HG02642 (cell line): ENCODE data around the gene ANKRD44.
A peak's percentile ranks its signal among the peaks of the same experiment; 100 is the strongest.

Experiments used
- ATAC-seq: cut with Tn5 transposase; IDR thresholded peaks from one replicate; pipeline ENCODE4 v1.9.1; 2021; ENCODE audit warnings: mild to moderate bottlenecking; ENCODE audit not compliant: unreplicated experiment, poor library complexity

Gene ANKRD44

GRCh38 chr2:197294260-197294659 lies 16.3 kb downstream of the ANKRD44 start:
- ATAC-seq, result no peak

- no peak for ATAC-seq
These were observed 17.1 kb downstream of the ANKRD44 start for GRCh38 chr2:197293252-197294007.

- no peak for ATAC-seq
These were observed 18.0 kb downstream of the ANKRD44 start for GRCh38 chr2:197292619-197293018.

GRCh38 chr2:197287596-197287932 lies 23.0 kb downstream of the ANKRD44 start:
- ATAC-seq, result peak; percentile 11

GRCh38 chr2:197286805-197287595 lies 23.6 kb downstream of the ANKRD44 start:
- peak; percentile 92 for ATAC-seq

GRCh38 chr2:197285361-197285760 lies 25.2 kb downstream of the ANKRD44 start:
- no peak for ATAC-seq

- no peak for ATAC-seq
These were observed 25.6 kb downstream of the ANKRD44 start for GRCh38 chr2:197284956-197285355.

- ATAC-seq, result no peak
These were observed 29.2 kb downstream of the ANKRD44 start for GRCh38 chr2:197281421-197281820.

GRCh38 chr2:197280015-197280702 lies 30.4 kb downstream of the ANKRD44 start:
- ATAC-seq, result no peak

- no peak for ATAC-seq
These were observed 31.5 kb downstream of the ANKRD44 start for GRCh38 chr2:197278799-197279763.

- no peak for ATAC-seq
These were observed 32.8 kb downstream of the ANKRD44 start for GRCh38 chr2:197277794-197278193.

- ATAC-seq, result no peak
These were observed 34.4 kb downstream of the ANKRD44 start for GRCh38 chr2:197276156-197276555.

GRCh38 chr2:197274937-197275336 lies 35.6 kb downstream of the ANKRD44 start:
- no peak for ATAC-seq

- ATAC-seq, result no peak
These were observed 36.2 kb downstream of the ANKRD44 start for GRCh38 chr2:197274349-197274748.

GRCh38 chr2:197273485-197273884 lies 37.1 kb downstream of the ANKRD44 start:
- ATAC-seq, result no peak

GRCh38 chr2:197270601-197271000 lies 40.0 kb downstream of the ANKRD44 start:
- ATAC-seq, result no peak

- ATAC-seq, result no peak
These were observed 40.8 kb downstream of the ANKRD44 start for GRCh38 chr2:197269815-197270214.

GRCh38 chr2:197268786-197269584 lies 41.6 kb downstream of the ANKRD44 start:
- peak; percentile 50 for ATAC-seq

GRCh38 chr2:197266477-197266876 lies 44.1 kb downstream of the ANKRD44 start:
- no peak for ATAC-seq
